Skin of body (tissue), 2 donors: Measurements from ENCODE around the gene CDRT4. TPM values are rescaled to one million over a fixed set of nuclear protein-coding genes. Genes with fewer than 3 reads are reported as not detected.

ENCODE experiments used
- DNase-seq: peaks from one replicate; lab custom pipeline; 2025; lab: John Stamatoyannopoulos, UW
- total RNA-seq: library from RNA; depleted of rRNA; stranded (reverse); fragments of >200 nt; gene quantifications from one replicate; pipeline ENCODE4 v1.2.3, GENCODE V29; 2014

CDRT4 gene
- total RNA-seq, 1 donor from 2014 or later = 5.7 TPM

GRCh38 chr17:15432807-15433611 is 34.4 kb downstream of the CDRT4 start:
- no peak for DNase-seq

GRCh38 chr17:15431766-15432165 is 35.7 kb downstream of the CDRT4 start:
- DNase-seq = no peak

- peak; percentile 46 for DNase-seq
Observed at GRCh38 chr17:15431196-15431595, 36.2 kb downstream of the CDRT4 start.

GRCh38 chr17:15424521-15424920 is 42.9 kb downstream of the CDRT4 start:
- no peak for DNase-seq

GRCh38 chr17:15422392-15422965 is 44.9 kb downstream of the CDRT4 start:
- no peak for DNase-seq

- no peak for DNase-seq
Observed at GRCh38 chr17:15418781-15419180, 48.6 kb downstream of the CDRT4 start.

- no peak for DNase-seq
Observed at GRCh38 chr17:15414532-15415306, 52.7 kb downstream of the CDRT4 start.

GRCh38 chr17:15413101-15413771 is 54.2 kb downstream of the CDRT4 start:
- no peak for DNase-seq

- DNase-seq = no peak
Observed at GRCh38 chr17:15412606-15413005, 54.8 kb downstream of the CDRT4 start.

- no peak for DNase-seq
Observed at GRCh38 chr17:15411384-15412198, 55.8 kb downstream of the CDRT4 start.

- peak; percentile 90 for DNase-seq
Observed at GRCh38 chr17:15409721-15410250, 57.6 kb downstream of the CDRT4 start.

- no peak for DNase-seq
Observed at GRCh38 chr17:15408803-15409202, 58.6 kb downstream of the CDRT4 start.

- DNase-seq = no peak
Observed at GRCh38 chr17:15406081-15406480, 61.3 kb downstream of the CDRT4 start.

GRCh38 chr17:15405058-15405415 is 62.4 kb downstream of the CDRT4 start:
- no peak for DNase-seq

- no peak for DNase-seq
Observed at GRCh38 chr17:15404106-15405057, 63.0 kb downstream of the CDRT4 start.

GRCh38 chr17:15403276-15403939 is 64.0 kb downstream of the CDRT4 start:
- DNase-seq = no peak

GRCh38 chr17:15399443-15399842 is 68.0 kb downstream of the CDRT4 start:
- no peak for DNase-seq

- DNase-seq = no peak
Observed at GRCh38 chr17:15398736-15399331, 68.6 kb downstream of the CDRT4 start.

GRCh38 chr17:15398291-15398690 is 69.1 kb downstream of the CDRT4 start:
- no peak for DNase-seq
